Cardiac septum (tissue), 1 donor: ENCODE results near the gene SPDYE3. TPM values are rescaled to one million over a fixed set of nuclear protein-coding genes. Genes with fewer than 3 reads are reported as not detected.
"Not testable (repeated sequence)": the region's sequence is repeated elsewhere in the genome, so short reads cannot be mapped to it uniquely, and the experiment has no call there.

ENCODE experiments used
- DNase-seq: peaks from one replicate; pipeline ENCODE4 v3.0.0-alpha.2; 2020; ENCODE audit warnings: low spot score
- intact Hi-C: fragments of 100-400 bp; cut with DNase I; formaldehyde crosslinking; loops from one replicate; pipeline ENCODE4 v1.14.0; 2022
- long read RNA-seq: library from polyadenylated mRNA; unstranded; transcript quantifications from one replicate; pipeline ENCODE4 v2.0.0, GENCODE V29; 2021
- total RNA-seq: library from RNA; stranded (reverse); fragmentation: NEBNext Ultra II Directional; extraction: Animal tissue kit (Norgen Biotek cat#: 25700); gene quantifications from one replicate; pipeline ENCODE4 v1.2.1, GENCODE V29; 2021
- donor health status: DM: no; HTN: no; CAD: no.

Gene SPDYE3, protein sequence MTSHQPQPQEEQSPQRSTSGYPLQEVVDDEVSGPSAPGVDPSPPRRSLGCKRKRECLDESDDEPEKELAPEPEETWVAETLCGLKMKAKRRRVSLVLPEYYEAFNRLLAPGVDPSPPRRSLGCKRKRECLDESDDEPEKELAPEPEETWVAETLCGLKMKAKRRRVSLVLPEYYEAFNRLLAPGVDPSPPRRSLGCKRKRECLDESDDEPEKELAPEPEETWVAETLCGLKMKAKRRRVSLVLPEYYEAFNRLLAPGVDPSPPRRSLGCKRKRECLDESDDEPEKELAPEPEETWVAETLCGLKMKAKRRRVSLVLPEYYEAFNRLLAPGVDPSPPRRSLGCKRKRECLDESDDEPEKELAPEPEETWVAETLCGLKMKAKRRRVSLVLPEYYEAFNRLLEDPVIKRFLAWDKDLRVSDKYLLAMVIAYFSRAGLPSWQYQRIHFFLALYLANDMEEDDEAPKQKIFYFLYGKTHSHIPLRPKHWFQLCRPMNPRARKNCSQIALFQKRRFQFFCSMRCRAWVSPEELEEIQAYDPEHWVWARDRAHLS
- not detected for total RNA-seq
- long read RNA-seq, partial matches to known transcripts = 0 of 6 reads
- long read RNA-seq, other reads (novel, unspliced or antisense) = 6 of 6 reads

DNA sequence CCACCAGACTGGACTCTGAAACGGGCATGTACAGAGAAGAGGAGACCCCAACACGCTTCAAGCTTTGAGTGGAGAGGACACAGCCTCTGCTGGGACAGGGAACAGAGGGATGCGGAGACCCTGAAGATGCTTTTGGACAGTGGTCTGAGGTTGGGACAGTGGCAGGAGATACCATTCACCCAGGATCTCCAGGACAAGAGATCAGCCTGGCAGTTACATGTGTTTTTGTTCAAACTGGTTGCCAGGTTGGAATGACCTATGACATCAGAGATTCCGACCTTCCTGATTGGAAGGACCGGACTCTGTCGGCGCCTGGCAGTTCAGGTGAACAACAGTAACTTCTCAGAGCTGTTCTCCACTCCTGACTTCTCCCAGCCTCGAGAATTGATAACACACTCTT is at the start of gene SPDYE3:
Gene SPDYE3, plus strand, starts transcription at position 301 of the 400 bp plus-strand sequence. CDS start 184 bp downstream, outside the sequence.
- intact Hi-C loops, DNase-seq: not testable (repeated sequence)

DNA sequence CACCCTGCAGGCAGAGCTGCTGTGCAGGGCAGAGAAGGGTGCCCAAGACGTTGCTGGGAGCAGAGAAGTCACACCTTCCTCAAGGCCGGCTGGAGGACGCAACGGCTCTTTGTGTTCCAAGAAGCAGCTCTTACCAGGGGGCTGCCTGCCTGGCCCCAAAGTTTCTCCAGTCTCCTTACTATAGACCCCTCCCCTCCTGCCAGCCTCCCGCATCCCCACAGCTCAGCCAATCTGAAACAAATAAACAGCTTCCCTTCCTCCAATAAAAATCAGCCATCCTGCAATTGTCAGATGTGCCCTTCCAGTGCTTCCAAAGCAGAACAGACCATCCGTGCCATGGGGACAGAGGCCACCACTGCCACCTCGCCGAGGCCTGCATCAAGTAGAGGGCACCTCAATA is 47.5 kb upstream of the SPDYE3 start:
- intact Hi-C loops, DNase-seq: not testable (repeated sequence)

DNA sequence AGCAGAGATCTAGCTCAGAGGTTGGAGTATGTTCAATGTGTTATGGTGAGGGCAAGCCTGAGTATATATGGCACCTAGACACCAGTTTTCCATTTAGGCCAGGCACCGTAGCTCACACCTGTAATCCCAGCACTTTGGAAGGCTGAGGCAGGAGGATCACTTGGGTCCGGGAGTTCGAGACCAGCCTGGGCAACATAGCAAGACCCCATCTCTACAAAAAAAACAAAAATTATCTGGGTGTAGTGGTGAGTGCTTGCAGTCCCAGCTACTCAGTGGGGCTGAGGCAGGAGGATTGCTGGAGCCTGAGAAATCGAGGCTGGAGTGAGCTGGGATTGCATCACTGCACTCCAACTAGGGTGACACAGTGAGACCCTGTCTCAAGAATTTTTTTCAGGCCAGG is 44.6 kb upstream of the SPDYE3 start:
- DNase-seq, intact Hi-C loops: not testable (repeated sequence)

DNA sequence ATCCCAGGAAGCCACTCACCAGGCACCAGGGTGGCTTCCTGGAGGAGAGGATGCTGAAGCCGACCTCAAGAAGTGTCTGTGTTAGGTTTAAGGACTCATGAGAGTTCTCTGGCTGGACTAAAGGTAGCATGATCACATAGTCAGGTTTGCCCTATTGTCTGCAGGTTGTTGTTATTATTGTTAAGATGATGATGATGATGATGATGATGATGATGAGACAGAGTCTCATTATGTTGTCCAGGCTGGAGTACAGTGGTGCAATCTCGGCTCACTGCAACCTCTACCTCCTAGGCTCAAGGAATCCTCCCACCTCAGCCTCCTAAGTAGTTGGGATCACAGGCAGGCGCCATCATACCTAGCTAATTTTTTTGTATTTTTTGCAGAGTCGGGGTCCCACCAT is 43.3 kb upstream of the SPDYE3 start:
- DNase-seq, intact Hi-C loops: not testable (repeated sequence)

DNA sequence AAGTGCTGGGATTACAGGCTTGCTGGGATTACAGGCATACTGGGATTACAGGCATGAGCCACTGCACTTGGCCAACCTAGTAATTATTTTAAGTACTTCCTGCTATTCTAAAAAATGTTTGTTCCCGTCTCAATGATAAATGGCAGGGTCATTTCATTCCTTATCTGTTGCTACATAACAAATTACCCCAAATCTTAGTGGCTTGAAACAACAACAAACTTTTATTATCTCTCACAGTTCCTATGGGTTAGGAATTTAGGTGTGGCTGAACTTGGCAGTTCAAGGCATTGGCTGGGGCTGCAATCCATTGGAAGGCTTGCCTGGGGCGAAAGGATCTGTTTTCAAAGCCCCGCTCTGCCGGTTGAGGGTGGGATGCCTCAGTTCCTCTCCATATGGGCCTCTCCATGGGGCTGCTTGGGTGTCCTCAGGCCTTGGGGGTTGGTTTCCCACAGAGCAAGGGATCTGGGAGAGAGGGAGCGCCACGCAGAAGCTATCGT is 42.8 kb upstream of the SPDYE3 start:
- DNase-seq = not testable (repeated sequence)

DNA sequence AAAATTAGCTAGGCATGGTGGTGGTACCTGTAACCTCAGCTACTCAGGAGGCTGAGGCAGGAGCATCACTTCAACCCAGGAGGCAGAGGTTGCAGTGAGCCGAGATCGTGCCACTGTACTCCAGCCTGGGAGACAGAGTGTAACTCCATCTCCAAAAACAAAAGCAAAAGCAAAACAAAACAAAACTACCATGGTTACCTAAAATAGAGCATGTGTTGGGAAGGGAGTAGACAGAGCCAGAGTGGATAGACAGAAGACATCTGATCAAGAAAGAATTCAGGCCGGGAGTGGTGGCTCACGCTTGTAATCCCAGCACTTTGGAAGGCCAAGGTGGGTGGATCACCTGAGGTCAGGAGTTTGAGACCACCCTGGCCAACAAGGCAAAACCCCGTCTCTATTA is 41.7 kb upstream of the SPDYE3 start:
- DNase-seq, intact Hi-C loops: not testable (repeated sequence)

More for the DNA sequence above, 42.8 kb upstream of the SPDYE3 start:
- intact Hi-C loops = not testable (repeated sequence)

DNA sequence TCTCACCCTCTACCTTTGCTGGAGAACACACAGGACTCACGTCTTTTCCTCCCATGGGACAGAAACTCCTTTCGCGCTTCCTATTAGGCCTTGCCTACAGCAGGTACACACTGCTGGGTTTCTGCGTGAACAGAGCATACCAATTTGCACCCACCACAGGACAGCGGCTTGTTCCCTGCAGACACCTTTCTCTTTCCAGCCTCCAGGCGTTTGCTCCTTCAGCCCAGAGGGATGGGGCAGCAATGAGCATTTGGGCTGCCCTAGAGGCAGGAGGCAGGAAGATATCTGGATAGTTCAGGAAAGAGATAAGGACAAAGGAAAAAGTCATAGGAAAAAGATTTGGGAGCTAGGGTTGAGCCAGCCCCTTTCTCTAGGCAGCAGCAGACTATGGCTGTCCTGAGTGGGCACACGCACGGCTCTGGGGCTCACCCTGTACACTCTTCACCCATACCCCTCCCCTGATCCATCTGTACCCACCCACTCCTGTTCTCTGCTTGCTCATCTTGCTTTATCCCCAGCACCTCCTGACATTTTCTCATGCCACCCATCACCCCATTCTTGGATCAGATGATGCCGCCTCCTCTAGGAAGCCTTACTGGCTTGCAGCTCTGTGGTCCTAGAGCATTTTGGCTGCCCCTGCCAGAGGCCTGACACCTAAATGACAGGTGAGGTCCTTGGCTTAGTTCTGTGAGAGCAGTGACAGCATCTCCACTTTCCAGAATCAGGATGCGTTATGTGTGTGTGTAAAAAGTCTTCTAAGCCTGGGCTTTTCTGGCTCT is 40.7 kb upstream of the SPDYE3 start:
- no peak for DNase-seq
- intact Hi-C loops = no loop called here

DNA sequence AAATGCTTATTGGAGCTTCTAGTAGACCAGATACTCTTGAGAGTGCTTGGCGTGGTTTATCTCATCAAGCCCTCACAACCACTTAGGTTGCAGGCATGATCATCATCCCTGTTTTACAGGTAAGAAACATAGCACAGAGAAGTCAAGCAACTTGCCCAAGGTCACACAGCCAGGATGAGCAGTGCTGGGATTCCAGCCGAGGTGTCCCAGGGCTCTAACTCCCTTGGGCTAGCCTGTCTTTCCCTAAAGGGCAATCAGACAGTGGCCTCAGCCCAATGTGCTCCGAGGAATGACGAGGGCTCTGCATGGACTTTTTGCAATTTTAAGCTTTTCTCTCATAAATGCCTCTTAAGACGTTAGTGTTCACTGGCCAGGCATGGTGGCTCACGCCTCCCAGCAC is 39.9 kb upstream of the SPDYE3 start:
- DNase-seq = no peak
- intact Hi-C loops = no loop called here

DNA sequence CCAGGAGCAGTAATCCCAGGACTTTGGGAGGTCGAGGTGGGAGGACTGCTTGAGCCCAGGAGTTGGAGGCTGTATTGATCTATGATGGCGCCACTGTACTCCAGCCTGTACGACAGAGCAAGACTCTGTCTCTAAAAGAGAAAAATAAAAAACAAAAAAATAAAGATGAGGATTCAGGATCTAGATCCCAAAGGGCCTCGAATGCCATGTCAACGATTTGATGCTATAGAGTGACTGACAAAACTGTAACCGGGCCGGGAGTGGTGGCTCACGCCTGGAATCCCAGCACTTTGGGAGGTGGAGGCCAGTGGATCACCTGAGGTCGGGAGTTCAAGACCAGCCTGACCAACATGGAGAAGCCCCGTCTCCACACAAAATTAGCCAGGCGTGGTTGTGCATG is 38.6 kb upstream of the SPDYE3 start:
- DNase-seq, intact Hi-C loops: not testable (repeated sequence)

DNA sequence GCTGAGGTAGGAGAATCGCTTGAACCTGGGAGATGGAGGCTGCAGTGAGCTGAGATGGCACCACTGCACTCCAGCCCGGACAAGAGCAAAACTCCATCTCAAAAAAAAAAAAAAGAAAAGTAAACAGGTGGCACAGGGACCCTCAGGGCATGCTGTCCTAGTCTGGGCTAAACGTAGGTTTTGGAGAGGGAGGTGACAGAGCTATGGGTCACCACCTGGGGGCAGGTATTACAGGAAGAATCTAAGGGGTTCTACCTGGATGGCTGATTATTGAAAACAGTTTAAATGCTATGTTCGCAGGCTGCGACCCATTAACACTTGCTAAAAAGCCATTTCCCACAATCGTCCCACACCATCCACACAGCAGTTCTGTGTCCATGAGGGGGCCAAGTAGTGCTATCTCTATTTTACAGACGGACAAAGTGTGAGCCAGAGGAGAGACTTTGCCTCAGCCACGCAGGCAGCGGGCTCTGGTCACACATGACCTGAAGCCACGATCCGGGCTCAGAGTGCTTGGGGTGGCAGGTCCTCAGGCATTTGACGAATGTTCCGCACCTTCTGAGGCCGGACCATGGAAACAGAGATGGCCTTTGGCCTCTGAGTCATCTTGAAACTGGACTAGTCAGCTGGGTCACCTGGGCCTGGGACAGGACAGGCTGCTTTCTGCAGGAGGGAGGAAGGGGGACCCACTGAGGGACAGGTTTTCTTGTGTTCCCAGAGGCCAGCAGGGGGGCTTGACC is 38.0 kb upstream of the SPDYE3 start:
- intact Hi-C loops, DNase-seq: not testable (repeated sequence)

DNA sequence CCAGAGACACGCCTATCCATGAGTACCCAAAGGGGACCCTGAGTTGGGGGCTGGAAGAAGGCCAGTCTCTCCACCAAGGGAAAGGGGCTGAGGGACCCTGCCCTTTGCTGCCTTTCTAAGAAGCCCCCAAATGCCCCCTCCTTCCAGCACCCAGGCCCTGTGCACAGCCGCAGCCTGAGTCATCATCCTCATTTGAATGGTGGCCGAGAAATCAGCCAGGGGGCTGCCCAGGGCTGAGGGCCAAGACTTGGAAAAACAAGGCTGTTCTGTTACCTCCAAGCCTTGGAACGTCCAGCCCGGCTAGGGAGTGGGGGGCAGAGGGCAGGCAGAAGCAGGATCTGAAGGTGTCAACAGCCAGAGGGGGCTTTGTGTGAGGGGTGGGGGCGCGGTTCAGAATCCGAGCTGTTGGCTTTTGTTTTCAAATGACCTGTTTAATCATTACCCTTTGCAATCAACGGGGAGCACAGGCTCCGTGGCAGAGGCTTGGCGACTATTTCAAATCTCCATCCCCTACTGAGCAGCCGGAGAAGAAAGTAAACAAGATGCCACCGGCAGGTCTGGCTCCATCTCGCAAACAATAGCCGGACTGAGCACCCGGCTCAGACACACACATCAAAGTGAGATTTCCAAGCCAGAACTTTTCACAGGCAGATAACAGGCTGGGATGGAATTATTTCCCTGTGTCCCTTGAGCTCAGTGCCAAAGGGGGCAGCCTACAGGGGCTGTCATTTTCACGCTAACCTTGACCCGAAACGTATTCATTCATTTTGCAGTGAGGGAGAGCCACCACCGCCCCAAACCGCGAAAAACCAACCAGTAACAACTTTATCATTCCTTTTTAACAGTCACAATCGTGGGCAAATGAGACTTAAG is 37.2 kb upstream of the SPDYE3 start:
- intact Hi-C loops, DNase-seq: not testable (repeated sequence)

DNA sequence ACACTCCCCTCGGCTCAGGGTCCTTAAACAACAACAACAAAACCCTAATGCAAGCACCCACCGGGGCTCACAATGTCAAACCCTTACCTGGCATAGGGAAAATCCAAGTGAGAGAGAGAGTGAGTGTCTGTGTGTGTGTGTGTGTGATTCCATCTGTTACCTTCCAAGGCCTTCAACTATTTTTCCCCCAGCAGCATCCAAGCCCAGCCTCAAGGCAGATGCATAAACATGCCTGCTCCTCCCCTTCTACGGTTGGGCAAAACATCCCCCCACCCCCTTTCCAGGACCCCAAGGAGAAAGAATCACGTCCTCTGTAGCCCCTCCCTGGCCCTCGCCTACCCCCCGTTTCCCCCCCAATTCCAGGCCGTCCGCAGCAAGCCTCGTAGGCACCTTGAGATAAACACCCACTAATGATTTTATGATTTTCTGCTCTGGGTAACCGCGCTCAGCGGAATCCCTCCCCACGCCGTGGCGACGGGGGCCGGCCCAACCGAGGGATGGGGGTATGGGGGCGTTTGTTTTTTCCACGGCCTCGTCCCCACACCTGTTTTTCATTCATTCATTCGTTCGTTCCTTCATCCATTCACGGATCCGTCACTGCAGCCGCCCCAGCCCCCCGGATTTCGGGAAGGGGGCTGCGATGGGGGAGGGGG is 36.4 kb upstream of the SPDYE3 start:
- DNase-seq, intact Hi-C loops: not testable (repeated sequence)

DNA sequence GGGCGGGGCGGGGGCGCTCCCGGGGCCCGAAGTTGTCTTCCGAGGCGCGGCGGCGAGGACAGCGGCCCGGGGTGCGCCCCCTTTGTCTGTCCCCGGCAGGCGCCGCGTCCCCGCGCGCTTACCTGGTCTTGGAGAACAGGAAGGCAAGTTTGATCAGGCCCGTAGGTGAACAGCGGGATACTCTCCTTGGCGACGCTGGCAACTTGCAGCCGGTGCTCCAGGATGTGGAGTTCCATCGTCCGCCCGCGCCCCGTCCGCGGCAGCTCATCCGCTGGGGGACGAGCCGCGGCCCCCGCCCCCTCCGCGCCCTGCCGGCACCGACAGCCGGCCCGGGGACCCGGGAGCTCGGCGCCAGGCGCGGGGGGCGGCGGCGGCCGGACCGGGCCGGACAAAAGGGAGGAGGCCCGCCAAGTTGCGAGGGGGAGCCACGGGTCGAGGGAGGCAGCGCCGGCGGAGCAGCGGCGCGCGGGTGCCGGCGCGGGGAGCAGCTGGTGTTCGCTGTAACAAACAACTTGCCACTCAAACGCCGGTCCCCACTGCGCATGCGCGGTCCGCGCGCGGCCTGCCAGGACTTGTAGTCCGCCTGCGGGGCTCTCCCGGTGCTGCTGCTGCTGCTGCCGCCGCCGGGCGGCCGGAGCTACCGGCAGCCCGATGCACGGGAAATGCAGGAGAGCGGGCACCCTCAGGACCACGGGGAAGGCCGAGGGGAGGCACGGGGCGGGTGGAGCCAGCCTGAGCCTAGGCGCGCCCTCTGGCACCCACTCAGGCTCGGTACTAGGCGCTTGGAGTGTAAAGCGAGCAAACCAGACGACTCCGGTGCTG is 35.6 kb upstream of the SPDYE3 start:
- peak; percentile 100 for DNase-seq
- intact Hi-C loops = no loop called here

DNA sequence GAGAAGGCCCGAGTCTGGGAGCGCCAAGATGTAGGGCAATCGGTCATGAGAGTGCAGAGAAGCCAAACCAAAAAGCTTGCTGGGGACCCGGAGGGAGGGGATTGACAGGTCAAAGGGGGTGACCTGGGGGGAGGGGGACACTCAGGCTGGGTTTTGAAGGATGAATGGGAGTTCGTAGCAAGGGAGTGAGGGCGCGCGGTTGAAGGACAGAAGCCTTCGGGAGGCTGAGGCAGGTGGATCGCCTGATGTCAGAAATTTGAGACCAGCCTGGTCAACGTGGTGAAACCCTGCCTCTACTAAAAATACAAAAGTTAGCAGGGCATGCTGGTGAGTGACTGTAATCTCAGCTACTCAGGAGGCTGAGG is 35.0 kb upstream of the SPDYE3 start:
- intact Hi-C loops, DNase-seq: not testable (repeated sequence)

DNA sequence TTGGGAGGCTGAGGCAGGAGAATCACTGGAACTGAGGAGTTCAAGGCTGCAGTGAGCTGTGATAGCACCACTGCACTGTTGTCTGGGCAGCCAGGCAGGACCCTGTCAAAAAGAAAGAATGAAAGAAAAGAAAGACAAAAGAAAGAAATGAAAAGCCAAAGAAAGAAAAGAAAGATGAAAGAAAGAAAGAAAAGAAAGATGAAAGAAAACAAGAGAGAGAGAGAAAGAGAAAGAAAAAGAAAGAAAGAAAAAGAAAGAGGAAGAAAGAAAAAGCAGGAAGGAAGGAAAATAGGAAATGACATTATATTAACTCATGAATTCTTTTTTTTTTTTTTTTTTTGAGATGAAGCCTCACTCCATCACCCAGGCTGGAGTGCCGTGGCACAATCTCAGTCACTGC is 32.4 kb upstream of the SPDYE3 start:
- intact Hi-C loops = no loop called here
- no peak for DNase-seq

DNA sequence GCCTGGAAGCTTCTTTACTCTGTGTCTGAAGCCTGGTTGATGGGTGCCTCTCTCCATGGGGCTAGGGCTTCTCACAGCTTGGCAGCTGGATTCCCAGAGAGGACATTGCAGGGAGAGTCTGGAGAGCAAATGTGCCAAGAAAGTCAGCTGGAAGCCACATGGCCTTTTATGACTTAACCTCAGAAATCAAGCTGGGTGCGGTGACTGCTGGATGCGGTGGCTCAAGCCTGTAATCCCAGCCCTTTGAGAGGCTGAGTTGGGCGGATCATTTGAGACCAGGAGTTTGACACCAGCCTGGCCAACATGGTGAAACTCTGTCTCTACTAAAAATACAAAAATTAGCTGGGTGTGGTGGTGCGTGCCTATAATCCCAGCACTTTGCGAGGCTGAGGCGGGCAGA is 31.4 kb upstream of the SPDYE3 start:
- intact Hi-C loops, DNase-seq: not testable (repeated sequence)

DNA sequence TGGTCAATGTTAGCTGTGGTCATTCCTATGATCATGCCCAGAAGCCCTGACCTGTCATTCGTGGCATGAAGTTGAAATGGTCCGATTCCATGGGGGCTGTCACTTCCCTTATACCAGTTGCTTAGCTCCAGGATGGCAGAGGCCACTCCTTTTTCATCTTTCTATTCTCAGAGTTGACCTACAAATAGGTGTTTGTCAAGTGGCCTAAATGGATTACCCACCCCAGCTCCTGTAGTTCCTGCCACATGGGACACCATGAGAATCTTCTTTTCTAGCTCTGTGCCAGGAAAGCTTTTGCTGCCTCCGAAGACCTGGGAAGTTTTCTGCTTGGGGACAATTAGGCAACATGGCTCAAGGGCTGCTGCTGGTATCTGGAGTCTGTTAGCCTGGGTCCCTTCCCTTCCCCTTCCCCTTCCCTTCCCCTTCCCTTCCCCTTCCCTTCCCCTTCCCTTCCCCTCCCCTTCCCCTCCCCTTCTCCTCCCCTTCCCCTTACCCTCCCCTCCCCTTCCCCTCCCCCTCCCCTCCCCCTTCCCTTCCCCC is 25.4 kb upstream of the SPDYE3 start:
- intact Hi-C loops, DNase-seq: not testable (repeated sequence)
